ENCODE results near the gene BEX2. TPM values are rescaled to one million over a fixed set of nuclear protein-coding genes. Genes with fewer than 3 reads are reported as not detected.

The BEX2 gene
- total RNA-seq, result not detected in 2 replicates

DNA sequence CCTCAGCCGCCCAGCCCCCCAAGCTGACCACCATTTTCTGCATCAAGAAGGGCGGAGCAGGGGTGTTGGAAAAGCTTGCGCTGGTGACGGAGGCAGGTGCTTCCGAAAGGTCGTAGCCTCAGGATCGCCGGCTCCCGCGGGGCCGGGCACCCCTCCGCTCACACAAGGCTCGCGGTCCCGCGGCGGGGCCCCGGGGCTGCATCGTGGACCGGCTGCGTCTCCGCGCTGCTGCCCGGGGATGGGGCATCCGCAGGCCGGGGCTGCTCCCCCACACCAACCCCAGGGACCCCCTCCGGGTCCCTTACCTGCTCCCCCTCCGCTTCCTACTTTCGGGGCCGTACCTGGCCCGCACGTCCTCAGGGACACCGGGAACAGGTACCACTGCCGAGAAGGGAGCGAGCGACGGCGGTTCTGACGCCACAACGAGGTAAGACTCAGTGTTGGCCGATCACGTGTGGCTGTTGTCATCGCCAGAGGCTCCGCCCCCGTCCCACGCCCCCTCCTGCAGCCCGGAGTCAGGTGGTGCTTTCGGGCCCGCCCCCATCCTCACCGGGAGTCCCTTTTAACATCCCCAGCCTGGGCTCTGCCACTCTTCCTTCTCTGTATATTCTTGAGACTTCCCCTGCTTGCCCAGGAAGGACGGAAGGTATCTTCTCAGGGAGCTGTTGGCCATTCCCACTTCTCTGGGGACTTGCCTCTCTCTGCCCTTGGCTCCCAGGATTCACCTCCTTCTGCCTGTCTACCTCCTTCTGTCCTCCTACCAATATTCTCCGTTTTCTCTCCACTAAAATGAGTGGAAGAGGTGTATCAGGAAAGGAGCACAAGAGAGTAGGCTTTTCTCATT, at the start of gene BEX2:
Gene BEX2 (minus strand): TSS at position 436 of the 844 bp plus-strand sequence. CDS start 1,014 bp downstream, outside the sequence.

DNA sequence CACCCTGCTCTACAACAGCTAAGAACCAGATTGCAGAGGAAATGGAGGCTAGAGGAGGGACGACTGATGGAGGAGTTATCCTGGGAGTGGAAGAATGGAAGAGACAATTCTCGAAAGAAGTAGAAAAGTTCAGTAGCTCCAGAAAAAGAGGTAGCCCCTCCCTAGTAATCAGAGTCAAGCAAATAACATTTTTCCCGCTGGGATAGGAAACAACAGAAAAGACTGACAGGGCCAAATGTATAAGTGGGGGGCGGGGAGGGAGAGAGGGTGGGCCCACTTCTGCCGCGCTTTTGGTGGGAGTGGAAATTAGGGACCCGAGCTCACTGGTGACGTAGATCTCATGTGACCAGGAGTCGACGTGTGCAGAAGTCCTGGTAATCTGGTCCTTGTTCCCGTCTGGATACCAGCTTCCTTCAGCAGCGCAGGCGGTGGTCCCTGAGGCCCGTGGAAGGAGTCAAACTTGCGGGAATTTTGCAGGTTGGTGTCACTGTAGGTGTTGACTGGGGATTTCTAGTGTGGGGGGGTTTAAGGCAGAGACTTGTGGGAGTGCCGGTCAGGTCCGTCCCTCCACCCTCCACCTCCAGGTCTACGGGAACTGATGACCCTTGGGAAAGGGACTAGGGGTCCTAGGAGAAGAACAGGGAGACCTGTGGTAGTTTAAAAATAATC, 45.5 kb upstream of the BEX2 start, which contains the start of gene TCEAL9:
Gene TCEAL9 (plus strand): TSS at position 377 of the 669 bp plus-strand sequence. CDS start 1,179 bp downstream, outside the sequence.

GRCh38 chrX:103329991-103330390, 19.2 kb upstream of the BEX2 start, which contains the start of gene TCEAL7:
Gene TCEAL7 (plus strand): TSS chrX:103330239. CDS start chrX:103331404, 1,165 bp downstream.

DNA sequence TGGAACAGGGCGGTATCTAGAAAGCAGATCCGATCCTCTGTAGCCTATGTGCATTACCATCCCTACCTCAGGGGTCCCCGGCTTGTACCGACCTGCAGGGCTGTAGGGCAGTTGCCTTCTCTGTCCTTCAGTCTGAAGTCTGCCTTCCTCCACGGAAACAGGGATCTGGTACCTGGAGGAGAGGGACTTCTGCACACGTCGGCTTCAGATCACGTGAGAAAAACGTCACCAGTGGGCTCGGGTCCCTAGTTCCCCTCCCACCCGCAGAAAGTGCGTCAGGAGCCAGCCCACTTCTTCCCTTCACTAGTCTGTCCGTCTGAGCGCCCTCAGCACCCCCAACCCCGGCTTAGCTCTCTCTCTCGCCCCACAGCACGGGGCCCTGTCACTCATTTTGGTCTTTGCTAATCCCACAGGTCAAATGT, 34.2 kb downstream of the BEX2 start, which contains the start of gene TCEAL5:
Gene TCEAL5 (minus strand): TSS at position 170 of the 422 bp plus-strand sequence. CDS start 2,187 bp downstream, outside the sequence.

Other genes with a start within 250 kb of the BEX2 start
- gene BEX1, start 246.8 kb downstream of the BEX2 start, total RNA-seq, result 0.32 and 1.3 TPM in 2 replicates
- not detected in 2 replicates for gene NXF3, start 217.8 kb downstream of the BEX2 start, total RNA-seq
- 2.8 and 6.5 TPM in 2 replicates for gene BEX4, start 95.9 kb downstream of the BEX2 start, total RNA-seq
- 72.1 and 82.9 TPM in 2 replicates for gene TCEAL8, start 55.8 kb downstream of the BEX2 start, total RNA-seq
- not detected in 2 replicates for gene TCEAL5, start 34.2 kb downstream of the BEX2 start, total RNA-seq
- gene TCEAL7, start 19.2 kb upstream of the BEX2 start, total RNA-seq, result 1.8 and 4.2 TPM in 2 replicates
- gene TCEAL9, start 45.5 kb upstream of the BEX2 start, total RNA-seq, result 137 and 150 TPM in 2 replicates
- 170 and 245 TPM in 2 replicates for gene BEX3, start 65.5 kb upstream of the BEX2 start, total RNA-seq
- gene RAB40A, start 208.5 kb upstream of the BEX2 start, total RNA-seq, result 0.16 and 0.90 TPM in 2 replicates